DND-41 (cell line): ENCODE data around the gene TLE4.

Source experiments
- EZH2 ChIP-seq: IDR thresholded peaks from 3 replicates; pipeline ENCODE4 v1.6.1; 2012; ENCODE audit warnings: borderline replicate concordance, low read depth, mild to moderate bottlenecking, moderate library complexity, low read length, inconsistent platforms; ENCODE audit not compliant: severe bottlenecking
- TF ChIP-seq, protein P1 (sequence below): IDR thresholded peaks from 2 replicates; pipeline ENCODE4 v1.5.1; 2012; ENCODE audit warnings: borderline replicate concordance, low read length, moderate library complexity, mild to moderate bottlenecking; ENCODE audit not compliant: poor library complexity, severe bottlenecking; ENCODE audit errors: extremely low read depth

GRCh38 chr9:79757074-79757473 lies 185.3 kb downstream of the TLE4 start:
- TF ChIP-seq EZH2, result no peak
- TF ChIP-seq, protein P1, sequence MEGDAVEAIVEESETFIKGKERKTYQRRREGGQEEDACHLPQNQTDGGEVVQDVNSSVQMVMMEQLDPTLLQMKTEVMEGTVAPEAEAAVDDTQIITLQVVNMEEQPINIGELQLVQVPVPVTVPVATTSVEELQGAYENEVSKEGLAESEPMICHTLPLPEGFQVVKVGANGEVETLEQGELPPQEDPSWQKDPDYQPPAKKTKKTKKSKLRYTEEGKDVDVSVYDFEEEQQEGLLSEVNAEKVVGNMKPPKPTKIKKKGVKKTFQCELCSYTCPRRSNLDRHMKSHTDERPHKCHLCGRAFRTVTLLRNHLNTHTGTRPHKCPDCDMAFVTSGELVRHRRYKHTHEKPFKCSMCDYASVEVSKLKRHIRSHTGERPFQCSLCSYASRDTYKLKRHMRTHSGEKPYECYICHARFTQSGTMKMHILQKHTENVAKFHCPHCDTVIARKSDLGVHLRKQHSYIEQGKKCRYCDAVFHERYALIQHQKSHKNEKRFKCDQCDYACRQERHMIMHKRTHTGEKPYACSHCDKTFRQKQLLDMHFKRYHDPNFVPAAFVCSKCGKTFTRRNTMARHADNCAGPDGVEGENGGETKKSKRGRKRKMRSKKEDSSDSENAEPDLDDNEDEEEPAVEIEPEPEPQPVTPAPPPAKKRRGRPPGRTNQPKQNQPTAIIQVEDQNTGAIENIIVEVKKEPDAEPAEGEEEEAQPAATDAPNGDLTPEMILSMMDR, result no peak
